ENCODE data around the gene PLEKHB2.

DNA sequence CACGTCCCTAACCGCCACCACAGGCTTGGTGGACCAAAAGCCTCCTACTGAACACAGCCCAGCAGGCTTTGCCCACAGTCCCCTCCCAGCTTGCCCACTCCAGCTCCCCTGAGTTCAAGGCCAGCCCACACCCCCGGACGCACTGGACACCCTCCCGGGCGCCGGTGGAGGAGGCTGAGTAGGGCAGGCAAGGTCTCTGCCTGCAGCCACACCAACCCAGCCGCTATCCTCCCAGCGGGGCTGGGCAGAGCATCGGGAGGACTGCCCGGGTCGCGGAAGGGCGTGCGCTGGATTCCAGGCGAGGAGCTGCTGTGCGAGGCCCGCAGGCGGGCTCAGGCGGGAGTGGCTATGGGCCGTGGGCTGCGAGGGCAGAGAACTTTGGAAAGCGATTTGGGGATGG, 49.5 kb downstream of the PLEKHB2 start:
- no peak for TF ChIP-seq POLR2AphosphoS5 (IDR thresholded peaks at IDR 0.05)
- TF ChIP-seq, protein P1, sequence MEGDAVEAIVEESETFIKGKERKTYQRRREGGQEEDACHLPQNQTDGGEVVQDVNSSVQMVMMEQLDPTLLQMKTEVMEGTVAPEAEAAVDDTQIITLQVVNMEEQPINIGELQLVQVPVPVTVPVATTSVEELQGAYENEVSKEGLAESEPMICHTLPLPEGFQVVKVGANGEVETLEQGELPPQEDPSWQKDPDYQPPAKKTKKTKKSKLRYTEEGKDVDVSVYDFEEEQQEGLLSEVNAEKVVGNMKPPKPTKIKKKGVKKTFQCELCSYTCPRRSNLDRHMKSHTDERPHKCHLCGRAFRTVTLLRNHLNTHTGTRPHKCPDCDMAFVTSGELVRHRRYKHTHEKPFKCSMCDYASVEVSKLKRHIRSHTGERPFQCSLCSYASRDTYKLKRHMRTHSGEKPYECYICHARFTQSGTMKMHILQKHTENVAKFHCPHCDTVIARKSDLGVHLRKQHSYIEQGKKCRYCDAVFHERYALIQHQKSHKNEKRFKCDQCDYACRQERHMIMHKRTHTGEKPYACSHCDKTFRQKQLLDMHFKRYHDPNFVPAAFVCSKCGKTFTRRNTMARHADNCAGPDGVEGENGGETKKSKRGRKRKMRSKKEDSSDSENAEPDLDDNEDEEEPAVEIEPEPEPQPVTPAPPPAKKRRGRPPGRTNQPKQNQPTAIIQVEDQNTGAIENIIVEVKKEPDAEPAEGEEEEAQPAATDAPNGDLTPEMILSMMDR (IDR thresholded peaks at IDR 0.05), result no peak
- TF ChIP-seq POLR2A (IDR thresholded peaks at IDR 0.05; ENCODE audit: low read depth), result no peak

Data from esophagus muscularis mucosa (tissue), 3 donors.